AG09309 (cell line): ENCODE measurements around the gene ZNF316.
A peak's percentile ranks its signal among the peaks of the same experiment; 100 is the strongest.

Source experiments
- DNase-seq: peaks from one replicate; pipeline ENCODE4 v3.0.0-alpha.2; 2010; ENCODE audit warnings: low read depth
- H3K4me3 ChIP-seq: 2 replicates; pipeline ENCODE4 v1.5.1; 2011; ENCODE audit warnings: mild to moderate bottlenecking, low read depth, low read length, moderate library complexity; ENCODE audit not compliant: control insufficient read depth
- CTCF ChIP-seq: IDR thresholded peaks from 2 replicates; pipeline ENCODE4 v1.5.1; 2011; ENCODE audit warnings: mild to moderate bottlenecking, low read depth, low read length, inconsistent platforms; ENCODE audit not compliant: insufficient read depth, control insufficient read depth; ENCODE audit errors: missing control alignments

Gene ZNF316

DNA sequence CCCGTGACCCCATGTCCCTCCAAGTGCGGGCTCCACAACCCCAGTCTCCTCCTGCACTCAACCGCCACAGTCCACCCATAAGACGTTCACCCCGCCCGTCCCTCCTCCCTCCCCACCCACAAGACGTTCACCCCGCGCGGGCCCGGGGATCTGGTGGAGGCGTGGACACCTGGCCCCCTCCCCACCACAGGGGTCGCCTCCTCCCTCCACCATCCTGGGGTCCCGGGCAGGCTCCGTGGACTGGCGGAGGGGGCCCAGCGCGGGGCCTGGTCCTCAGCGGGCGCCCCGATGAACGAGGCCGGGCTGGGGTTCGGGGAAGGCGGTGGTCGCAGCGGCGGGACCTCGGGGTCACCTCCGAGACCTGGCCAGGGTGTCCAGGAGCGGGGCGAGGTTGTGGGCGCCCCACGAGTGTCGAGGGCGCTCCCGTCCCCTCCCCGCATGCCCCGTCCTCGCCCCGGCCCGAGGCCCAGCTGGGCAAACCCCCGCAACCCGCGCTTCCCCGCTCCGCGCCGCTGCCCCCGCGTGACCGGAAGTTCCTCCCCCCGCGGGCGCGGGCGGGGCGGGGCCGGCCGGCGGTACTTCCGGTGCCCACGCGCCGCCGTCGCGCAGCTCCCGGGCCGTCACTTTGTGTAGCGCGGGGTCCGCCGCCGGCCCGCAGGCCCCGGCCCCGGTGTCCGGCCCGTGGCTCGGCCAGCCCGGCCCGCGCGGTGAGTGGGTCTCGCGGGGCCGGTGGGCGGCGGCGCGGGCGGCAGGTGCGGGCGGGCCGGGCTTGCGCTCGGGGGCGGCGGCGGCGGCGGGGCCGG is at the start of gene ZNF316:
ZNF316 (plus strand) TSS at position 578 of the 803 bp plus-strand sequence. CDS start 5,092 bp downstream, outside the sequence.
- DNase-seq = no peak
- H3K4me3 ChIP-seq = peak within 1 kb of the TSS; percentile 60
- no peak for TF ChIP-seq CTCF

- no peak for TF ChIP-seq CTCF
- no peak overlapping the region for H3K4me3 ChIP-seq
- DNase-seq = no peak
Measured at GRCh38 chr7:6588566-6588965, 48.6 kb upstream of the ZNF316 start.

DNA sequence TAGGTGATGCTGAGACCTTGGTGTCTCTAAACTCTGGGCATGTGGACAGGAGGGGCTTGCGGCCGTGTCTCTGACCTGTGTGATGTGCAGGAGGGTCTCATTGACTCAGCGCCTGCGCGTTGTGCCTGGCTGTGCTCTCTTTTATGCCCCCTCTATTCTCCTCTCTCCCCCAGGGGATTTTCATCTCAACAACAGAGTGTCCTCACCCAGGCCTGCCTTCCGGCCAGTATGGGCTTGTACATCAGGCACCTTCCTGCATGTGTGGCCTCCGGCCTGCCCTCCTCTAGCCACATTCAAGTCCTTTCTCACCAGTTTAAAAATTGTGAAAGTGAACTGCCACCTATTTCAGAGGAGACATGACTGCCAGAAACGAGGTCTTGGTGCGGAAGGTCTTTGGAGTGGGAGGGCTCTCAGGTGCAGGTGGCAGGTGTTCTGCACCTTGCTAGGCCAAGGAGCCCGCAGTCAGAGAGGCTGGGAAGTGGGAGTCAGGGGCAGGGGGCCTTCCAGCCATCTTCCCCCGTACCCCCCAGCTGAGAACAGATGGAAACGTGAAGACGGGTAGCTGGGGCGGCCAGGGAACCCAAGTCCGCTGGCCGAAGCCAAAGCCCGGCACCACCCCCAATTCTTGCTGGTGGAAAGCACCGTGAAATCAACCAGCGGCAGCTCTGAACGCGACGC is 47.8 kb upstream of the ZNF316 start:
- DNase-seq = no peak
- H3K4me3 ChIP-seq = peak overlapping the region; percentile 21
- TF ChIP-seq CTCF = no peak

GRCh38 chr7:6589829-6590644 is 47.1 kb upstream of the ZNF316 start, which contains the start of gene INTS15:
Gene INTS15, plus strand, starts transcription at chr7:6590021. Its CDS starts 263 bp downstream, at chr7:6590284.
- peak within 1 kb of the TSS; percentile 84 for H3K4me3 ChIP-seq
- DNase-seq = peak; percentile 25
- peak; percentile 40 for TF ChIP-seq CTCF

DNA sequence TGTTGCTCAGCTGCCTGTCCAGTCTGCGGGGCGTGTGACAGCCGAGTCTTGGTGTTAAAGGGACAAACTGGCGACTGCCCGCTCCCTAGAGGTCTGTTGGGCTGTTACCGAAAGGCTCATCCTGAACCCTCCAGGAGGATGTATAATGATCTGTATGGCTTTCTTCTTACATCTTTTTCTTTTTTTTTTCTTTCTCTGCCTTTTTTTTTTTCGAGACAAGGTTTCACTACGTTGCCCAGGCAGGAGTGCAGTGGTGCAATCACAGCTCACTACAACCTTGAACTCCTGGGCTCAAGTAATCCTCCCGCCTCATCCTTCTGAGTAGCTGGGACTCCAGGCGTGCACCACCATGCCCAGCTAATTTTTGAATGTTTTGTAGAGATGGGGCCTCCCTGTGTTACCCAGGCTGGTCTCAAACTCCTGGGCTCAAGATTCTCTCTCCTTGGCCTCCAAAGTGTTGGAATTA is 46.4 kb upstream of the ZNF316 start:
- peak overlapping the region; percentile 84 for H3K4me3 ChIP-seq
- DNase-seq = no peak
- no peak for TF ChIP-seq CTCF

DNA sequence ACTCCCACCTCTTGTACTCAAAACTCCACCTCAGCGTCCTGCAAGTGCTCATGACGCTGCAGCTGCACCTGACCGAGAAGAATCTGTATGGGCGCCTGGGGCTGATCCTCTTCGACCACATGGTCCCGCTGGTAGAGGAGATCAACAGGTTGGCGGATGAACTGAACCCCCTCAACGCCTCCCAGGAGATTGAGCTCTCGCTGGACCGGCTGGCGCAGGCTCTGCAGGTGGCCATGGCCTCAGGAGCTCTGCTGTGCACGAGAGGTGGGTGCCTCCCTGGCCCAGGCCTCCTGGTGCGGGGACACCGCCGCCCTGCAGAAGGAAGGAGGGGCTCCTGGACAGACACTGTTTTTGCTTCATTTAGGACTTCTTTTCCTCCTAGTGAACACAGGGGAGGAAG is 37.0 kb upstream of the ZNF316 start:
- no peak for TF ChIP-seq CTCF
- no peak overlapping the region for H3K4me3 ChIP-seq
- DNase-seq = no peak
